ENCODE data around the gene CYP2B6.
"Not testable (repeated sequence)": the region's sequence is repeated elsewhere in the genome, so short reads cannot be mapped to it uniquely, and the experiment has no call there.

The CYP2B6 gene

GRCh38 chr19:40990972-40991381, at the start of gene CYP2B6:
CYP2B6 (plus strand) TSS chr19:40991282; CDS start chr19:40991306, 24 bp downstream.
- no peak for DNase-seq

DNA sequence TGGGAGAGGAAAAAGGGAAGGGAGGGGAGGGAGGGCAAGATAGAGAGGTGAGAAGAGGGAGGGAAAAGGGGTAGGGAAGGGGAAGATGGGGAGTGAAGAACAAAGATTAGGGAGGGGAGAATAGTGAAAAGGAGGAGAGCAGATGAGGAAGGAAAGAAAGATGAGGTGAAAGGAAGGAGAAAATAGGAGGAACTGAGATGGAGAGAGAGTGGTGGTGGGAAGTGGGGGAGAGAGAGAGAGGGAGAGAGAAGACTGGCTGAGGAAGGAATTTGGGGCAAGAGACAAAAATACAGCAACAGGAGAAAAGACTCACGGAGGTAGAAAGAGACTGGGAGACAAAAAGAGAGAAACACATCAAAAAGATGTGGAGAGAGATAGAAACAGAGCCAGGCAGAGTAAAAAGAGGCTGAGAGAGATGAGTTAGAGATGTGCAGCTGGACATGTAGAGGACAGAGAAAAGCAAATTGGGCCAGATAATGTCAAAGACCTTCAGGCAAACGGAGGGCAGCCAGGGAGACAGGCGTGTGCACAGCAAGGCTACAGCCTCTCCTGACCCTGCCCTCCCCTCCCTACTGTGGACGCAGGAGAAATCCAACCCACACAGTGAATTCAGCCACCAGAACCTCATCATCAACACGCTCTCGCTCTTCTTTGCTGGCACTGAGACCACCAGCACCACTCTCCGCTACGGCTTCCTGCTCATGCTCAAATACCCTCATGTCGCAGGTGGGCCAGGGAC, 49.4 kb upstream of the CYP2B6 start:
- DNase-seq = no peak

DNA sequence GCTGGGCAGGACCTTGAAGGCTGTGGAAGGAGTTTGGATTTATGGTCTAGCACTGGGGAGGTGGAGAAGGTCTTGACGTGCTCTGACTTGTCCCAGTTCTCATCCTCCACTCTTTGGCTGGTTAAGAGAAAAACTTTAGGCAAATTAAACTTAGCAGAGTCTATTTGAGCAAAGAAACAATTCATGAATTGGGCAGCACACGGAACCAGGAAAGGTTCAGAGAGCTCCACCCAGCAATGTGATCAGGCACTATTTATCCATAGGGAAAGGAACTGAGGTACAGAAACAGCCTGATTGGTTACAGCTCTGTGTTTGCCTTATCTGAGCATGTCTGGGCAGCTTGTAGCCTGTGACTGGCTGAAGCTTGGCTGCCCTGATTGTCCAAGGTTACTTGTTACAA, 45.4 kb upstream of the CYP2B6 start:
- no peak for DNase-seq

DNA sequence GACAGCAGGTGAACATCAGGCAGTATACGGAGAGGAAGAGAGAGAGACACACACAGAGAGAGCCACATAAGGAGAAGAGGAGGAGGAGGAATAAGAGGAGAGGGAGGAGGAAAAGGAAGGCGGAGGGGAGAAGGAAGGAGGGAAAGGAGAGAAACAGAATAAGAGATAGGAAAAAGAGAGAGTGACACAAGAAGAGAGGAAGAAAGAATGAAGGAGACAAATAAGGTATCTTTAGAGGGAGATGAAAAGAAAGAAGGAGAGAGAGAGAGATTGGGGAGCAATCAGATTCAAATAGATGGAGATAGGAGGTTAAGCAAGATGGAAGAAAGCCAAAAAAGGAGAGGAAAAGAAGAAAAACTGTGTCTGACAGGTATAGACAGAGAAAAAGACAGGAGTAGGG, 44.0 kb upstream of the CYP2B6 start:
- no peak for DNase-seq

DNA sequence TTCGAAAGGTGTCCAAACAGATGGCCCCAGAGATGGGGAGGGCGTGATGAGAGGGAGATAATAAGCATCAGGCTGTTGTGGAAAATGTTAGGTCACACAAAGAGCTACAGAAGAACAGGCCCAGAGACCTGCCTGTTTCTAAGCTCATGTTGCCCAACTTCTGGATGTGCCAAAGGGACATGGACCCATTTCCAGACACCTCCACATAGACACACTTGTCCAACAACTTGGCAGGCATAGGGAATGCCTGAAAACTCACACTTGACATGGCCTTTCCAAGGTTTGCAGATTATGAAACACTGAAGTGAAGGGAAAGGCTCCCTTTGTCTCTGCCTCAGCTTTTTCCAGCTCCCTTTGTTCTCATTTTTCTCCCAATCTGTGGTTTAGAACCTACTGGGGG, 43.5 kb upstream of the CYP2B6 start:
- DNase-seq = no peak

- DNase-seq = no peak
These were observed 42.3 kb upstream of the CYP2B6 start for GRCh38 chr19:40948580-40949299.

DNA sequence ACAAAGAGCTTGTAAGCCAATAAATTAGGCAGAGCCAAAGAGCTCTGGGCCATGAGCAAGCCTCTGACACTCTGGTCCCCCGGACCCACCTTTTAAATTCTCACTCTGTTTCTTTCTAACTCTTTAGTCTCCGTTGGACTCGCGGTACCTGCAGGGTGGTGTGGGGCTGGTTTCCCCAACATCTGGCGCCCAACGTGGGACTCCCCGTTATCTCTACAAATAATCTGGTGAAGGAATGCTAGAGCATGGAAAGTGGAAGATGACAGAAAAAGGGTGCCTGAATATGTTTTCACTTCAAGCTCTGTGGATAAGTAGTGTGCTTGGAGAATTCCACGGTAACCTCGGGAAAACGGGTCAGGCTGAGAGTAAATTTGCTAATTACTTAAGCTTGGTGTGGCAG, 36.5 kb upstream of the CYP2B6 start:
- no peak for DNase-seq

GRCh38 chr19:40959338-40959737, 31.7 kb upstream of the CYP2B6 start:
- no peak for DNase-seq

DNA sequence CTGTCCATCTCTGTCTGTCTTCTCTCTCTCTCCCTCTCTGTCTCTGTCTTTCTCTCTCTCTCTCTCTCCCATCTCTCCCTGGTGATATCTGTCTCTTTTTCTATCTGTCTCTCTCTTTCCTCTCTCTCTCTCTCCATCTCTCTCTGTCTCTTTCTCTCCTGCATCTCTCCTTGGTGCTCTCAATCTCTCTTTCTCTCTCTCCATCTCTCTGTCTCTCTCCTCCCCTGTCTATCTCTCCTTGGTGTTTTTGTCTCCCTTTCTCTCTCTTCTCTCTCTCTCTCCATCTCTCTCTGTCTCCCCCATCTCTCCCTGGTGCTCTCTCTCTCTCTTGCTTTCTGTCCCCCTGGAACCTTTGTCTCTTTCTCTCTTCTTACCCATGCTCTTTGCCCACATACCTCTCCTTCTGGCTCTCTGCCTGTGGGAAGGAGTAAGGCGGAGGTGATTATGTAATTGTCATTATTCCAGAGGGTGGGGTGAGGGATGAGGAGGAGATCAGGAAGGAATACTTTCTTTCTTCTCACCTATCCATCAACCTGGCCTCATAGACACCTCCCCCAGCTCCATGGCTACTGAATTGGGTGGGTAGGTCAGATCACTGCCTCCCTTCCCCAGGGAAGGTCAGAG, 30.9 kb upstream of the CYP2B6 start:
- no peak for DNase-seq

GRCh38 chr19:40960780-40961179, 30.3 kb upstream of the CYP2B6 start:
- no peak for DNase-seq

DNA sequence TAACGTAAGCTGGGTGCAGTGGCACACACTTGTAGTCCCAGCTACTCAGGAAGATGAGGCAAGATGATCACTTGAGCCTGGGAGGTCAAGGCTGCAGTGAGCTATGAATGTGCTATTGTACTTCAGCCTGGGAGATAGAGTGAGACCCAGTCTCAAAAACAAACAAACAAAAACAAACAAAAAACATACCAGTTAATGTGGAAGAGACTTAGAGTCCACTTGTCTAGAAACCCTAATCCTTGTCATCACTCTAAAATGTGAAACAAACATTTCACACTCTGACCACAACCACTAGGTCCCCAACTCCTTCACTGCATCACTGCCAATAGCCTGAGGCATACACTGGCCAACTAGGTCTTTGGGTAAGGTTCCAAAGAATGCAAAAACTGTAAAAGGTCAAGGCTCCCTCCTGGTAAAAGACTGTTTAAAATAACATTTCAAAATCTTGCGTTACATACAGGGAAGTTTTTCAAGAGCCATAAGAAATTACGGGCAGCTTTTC, 28.6 kb upstream of the CYP2B6 start:
- no peak for DNase-seq

DNA sequence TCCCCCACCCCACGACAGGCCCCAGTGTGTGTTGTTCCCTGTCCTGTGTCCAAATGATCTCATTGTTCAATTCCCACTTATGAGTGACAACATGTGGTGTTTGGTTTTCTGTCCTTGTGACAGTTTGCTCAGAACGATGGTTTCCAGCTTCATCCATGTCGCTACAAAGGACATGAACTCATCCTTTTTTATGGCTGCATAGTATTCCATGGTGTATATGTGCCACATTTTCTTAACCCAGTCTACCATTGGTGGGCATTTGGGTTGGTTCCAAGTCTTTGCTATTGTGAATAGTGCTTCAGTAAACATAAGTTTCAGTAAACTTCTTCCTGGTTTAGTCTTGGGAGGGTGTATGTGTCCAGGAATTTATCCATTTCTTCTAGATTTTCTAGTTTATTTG, 26.7 kb upstream of the CYP2B6 start:
- not testable (repeated sequence) for DNase-seq

DNA sequence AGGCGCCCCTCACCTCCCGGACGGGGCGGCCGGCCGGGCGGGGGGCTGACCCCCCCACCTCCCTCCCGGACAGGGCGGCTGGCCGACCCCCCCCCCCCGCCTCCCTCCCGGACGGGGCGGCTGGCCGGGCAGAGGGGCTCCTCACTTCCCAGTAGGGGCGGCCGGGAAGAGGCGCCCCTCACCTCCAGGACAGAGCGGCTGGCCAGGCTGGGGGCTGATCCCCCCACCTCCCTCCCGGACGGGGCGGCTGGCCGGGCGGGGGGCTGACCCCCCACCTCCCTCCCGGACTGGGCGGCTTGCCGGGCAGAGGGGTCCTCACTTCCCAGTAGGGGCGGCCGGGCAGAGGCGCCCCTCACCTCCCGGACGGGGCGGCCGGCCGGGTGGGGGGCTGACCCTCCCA, 25.7 kb upstream of the CYP2B6 start:
- DNase-seq = not testable (repeated sequence)

GRCh38 chr19:40966591-40966990, 24.5 kb upstream of the CYP2B6 start:
- DNase-seq = not testable (repeated sequence)

GRCh38 chr19:40968065-40968464, 23.0 kb upstream of the CYP2B6 start:
- DNase-seq = not testable (repeated sequence)

GRCh38 chr19:40969721-40970120, 21.4 kb upstream of the CYP2B6 start:
- DNase-seq = not testable (repeated sequence)

GRCh38 chr19:40970396-40971345, 20.4 kb upstream of the CYP2B6 start:
- peak in 1 of 4 experiments; percentile 9 for DNase-seq

- DNase-seq = peak; percentile 33 to 66 (median 61)
These were observed 16.4 kb upstream of the CYP2B6 start for GRCh38 chr19:40974633-40975037.

DNA sequence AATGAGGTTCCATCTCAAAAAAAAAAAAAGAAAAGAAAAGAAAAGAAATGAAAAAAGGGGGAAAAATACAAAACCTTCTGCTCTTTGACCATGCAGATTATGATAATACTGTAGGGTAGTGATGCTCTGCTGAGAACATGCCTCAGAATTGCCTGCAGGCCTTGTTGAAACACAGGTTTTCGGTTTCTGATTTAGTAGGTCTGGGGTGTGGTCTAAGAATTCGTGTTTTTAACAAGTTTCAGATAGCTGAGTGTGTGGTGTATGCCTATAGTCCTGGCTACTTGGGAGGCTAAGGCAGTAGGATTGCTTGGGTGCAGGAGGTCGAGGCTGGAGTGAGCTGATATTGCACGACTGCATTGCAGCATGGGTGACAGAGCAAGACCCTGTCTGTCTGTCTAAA, 14.9 kb upstream of the CYP2B6 start:
- DNase-seq = no peak

DNA sequence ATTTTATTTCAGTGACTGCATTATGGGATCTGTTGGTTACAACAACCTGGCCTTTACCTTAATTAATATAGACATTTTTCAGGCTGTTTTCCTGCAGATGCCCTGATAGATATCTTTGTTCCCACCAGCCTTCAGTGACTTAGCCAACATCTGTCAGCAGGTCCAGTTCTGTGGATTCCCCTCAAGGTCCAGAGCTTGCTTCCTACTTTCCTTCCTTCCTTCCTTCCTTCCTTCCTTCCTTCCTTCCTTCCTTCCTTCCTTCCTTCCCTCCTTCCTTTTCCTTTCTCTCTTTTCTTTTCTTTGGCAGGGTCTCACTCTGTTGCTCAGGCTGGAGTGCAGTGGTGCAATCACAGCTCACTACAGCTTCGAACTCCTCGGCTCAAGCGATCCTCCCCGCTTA, 14.4 kb upstream of the CYP2B6 start:
- DNase-seq = no peak

DNA sequence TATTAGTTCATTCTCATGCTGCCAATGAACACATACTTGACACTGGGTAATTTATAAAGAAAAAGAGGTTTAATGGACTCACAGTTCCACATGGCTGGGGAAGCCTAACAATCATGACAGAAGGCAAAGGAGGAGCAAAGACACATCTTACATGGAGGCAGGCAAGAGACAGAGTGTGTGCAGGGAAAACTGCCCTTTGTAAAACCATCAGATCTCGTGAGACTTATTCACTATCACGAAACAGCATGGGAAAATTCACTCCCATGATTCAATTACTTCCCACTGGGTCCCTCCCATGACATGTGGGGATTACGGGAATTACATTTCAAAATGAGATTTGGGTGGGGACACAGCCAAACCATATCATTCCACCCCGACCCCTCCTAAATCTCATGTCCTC, 11.3 kb upstream of the CYP2B6 start:
- DNase-seq = not testable (repeated sequence)

DNA sequence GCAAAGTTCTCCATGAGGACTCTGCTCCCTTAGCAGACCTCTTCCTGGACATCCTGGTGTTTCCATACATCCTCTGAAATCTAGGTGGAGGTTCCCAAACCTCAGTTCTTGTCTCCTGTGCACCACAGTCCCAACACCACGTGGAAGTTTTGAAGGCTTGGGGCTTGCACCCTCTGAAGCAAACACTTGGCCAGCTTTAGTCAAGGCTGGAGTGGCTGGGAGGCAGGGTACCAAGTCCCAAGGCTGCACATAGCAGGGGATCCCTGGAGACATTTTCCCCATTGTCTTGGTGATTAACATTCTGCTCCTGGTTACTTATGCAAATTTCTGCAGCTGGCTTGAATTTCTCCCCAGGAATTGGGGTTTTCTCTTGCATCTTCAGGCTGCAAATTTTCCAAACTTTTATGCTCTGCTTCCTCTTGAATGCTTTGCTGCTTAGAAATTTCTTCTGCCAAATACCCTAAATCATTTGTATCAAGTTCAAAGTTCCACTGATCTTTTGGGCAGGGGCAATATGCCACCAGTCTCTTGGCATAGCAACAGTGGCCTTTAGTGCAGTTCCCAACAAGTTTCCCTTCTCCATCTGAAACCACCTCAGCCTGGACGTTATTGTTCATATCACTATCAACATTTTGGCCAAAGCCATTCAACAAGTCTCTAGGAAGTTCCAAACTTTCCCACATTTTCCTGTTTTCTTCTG, 10.2 kb upstream of the CYP2B6 start:
- DNase-seq = not testable (repeated sequence)

All from activated naive CD4-positive, alpha-beta T cell (primary cell).